Neural cell (in vitro differentiated cells): ENCODE results near the gene GRK1.

ENCODE experiments used
- CTCF ChIP-seq: fragments of 450-650 bp; IDR thresholded peaks from 2 replicates; pipeline ENCODE4 v1.5.1; 2014; ENCODE audit warnings: antibody characterized with exemption, mild to moderate bottlenecking, moderate library complexity; ENCODE audit not compliant: poor library complexity, severe bottlenecking
- POLR2AphosphoS5 ChIP-seq: IDR thresholded peaks from 2 replicates; pipeline ENCODE4 v1.6.1; 2012
- SMC3 ChIP-seq: fragments of 450-650 bp; conservative IDR thresholded peaks from 2 replicates; pipeline ENCODE4 v1.6.1; 2014; ENCODE audit warnings: antibody characterized with exemption, mild to moderate bottlenecking, moderate library complexity; ENCODE audit not compliant: poor library complexity

- no peak for TF ChIP-seq POLR2AphosphoS5
- TF ChIP-seq SMC3, result no peak
- TF ChIP-seq CTCF, result no peak
Observed at GRCh38 chr13:113747291-113747833, 80.3 kb downstream of the GRK1 start.
